GM19023 (cell line): ENCODE data around the gene PXDN.

Experiments used
- ATAC-seq: cut with Tn5 transposase; IDR thresholded peaks from one replicate; pipeline ENCODE4 v1.9.1; 2021; ENCODE audit warnings: mild to moderate bottlenecking, moderate library complexity; ENCODE audit not compliant: unreplicated experiment

PXDN gene

GRCh38 chr2:1617425-1618021, 126.8 kb downstream of the PXDN start:
- no peak for ATAC-seq

- no peak for ATAC-seq
These were observed 129.8 kb downstream of the PXDN start for GRCh38 chr2:1614564-1614963.

- ATAC-seq: no peak
These were observed 130.5 kb downstream of the PXDN start for GRCh38 chr2:1613731-1614354.

GRCh38 chr2:1613078-1613445, 131.3 kb downstream of the PXDN start:
- ATAC-seq: no peak

- ATAC-seq: no peak
These were observed 131.8 kb downstream of the PXDN start for GRCh38 chr2:1612391-1613077.

- no peak for ATAC-seq
These were observed 132.4 kb downstream of the PXDN start for GRCh38 chr2:1611886-1612285.

GRCh38 chr2:1610096-1610485, 134.2 kb downstream of the PXDN start:
- ATAC-seq: no peak

GRCh38 chr2:1609485-1610095, 134.7 kb downstream of the PXDN start:
- no peak for ATAC-seq

- ATAC-seq: no peak
These were observed 135.3 kb downstream of the PXDN start for GRCh38 chr2:1609040-1609439.

GRCh38 chr2:1607971-1608688, 136.2 kb downstream of the PXDN start:
- ATAC-seq: no peak

- ATAC-seq: no peak
These were observed 136.9 kb downstream of the PXDN start for GRCh38 chr2:1607236-1607920.

- no peak for ATAC-seq
These were observed 137.7 kb downstream of the PXDN start for GRCh38 chr2:1606421-1607235.

GRCh38 chr2:1606046-1606400, 138.3 kb downstream of the PXDN start:
- ATAC-seq: no peak

GRCh38 chr2:1605102-1606045, 138.9 kb downstream of the PXDN start:
- no peak for ATAC-seq

- no peak for ATAC-seq
These were observed 140.8 kb downstream of the PXDN start for GRCh38 chr2:1603521-1603920.

GRCh38 chr2:1603059-1603458, 141.3 kb downstream of the PXDN start:
- no peak for ATAC-seq

- no peak for ATAC-seq
These were observed 141.9 kb downstream of the PXDN start for GRCh38 chr2:1602278-1603010.
